ENCODE measurements around the gene INO80B. TPM values are rescaled to one million over a fixed set of nuclear protein-coding genes. Genes with fewer than 3 reads are reported as not detected.

Gene INO80B
- total RNA-seq, result 51.8 and 54.5 TPM in 2 replicates

DNA sequence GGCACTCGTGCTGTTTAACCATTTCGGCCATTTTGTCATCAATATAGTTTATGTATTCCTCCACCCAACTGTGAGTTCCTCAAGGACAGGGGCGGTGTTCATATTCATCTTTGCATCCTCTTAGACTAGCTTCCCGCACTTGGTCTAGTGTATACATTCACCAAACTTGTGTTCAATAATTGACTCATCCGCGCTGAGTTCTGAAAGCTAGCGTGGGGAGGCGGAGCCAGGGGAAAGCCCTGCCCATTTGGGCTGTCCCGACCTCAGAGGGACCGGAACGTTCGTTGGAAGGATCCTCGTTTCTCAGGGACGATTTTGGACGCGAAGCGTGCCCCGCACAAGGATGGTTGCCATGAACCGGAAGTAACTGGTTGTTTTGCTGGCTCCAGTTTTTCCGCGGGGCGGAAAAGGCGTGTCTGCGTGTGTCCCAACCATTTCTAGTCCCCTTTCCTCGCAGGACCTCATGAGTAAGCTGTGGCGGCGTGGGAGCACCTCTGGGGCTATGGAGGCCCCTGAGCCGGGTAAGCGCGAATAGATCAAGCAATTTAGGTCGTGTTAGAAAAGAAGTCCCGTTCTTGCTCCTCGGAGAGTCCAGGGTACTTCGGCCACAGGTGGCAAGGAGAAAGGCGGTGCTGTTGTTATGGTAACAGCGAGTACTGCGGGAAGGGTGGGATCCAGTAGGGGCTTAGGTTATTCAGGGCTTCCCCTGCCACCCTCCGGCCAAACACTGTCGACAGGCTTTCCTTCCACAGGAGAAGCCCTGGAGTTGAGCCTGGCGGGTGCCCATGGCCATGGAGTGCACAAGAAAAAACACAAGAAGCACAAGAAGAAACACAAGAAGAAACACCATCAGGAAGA, at the start of gene INO80B:
INO80B (plus strand) TSS at position 434 of the 858 bp plus-strand sequence; CDS start at position 464, 30 bp downstream.
- H3K36me3 Mint-ChIP-seq (ENCODE audit: low read depth), result peaks cover 30% of the 10 kb centered on the region
- DNase-seq, result peak; percentile 100
- no peaks in the 10 kb centered on the region for H3K9me3 Mint-ChIP-seq
- intact Hi-C loops (cut with micrococcal nuclease), result loop anchor here (1.0 to 5.0 kb wide), 9 partner anchors 15 to 1223 kb away; partner anchors contain the start of genes ALMS1, AUP1, C2orf81 and CCT7
- H3K4me1 Mint-ChIP-seq, result peaks cover 57% of the 10 kb centered on the region
- H3K4me3 Mint-ChIP-seq, result peak within 1 kb of the TSS; percentile 100
- peak within 1 kb of the TSS; percentile 97 for H3K27ac Mint-ChIP-seq
- no peaks in the 10 kb centered on the region for H3K27me3 Mint-ChIP-seq

DNA sequence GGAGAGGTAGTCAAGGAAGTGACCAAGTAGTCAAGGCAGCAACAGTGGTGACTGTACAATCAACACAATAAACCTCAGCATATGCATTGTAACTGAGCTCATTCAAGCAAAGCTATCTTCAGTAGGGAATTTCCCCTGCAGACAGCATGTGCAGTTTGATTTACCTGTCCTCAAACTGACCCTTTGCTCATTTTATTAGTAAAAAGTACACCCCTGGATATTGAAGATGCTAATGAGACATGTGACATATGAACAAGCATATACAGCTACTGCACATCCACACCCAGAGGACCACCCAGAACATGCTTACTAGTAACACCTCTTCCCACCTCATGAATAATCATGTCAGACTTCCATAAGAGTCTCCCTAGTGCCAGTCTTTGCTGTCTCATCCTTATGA, 48.9 kb upstream of the INO80B start:
- no peaks in the 10 kb centered on the region for H3K36me3 Mint-ChIP-seq (ENCODE audit: low read depth)
- no peak for DNase-seq
- H3K4me1 Mint-ChIP-seq, result no peaks in the 10 kb centered on the region
- H3K9me3 Mint-ChIP-seq, result no peaks in the 10 kb centered on the region
- H3K4me3 Mint-ChIP-seq, result no peak overlapping the region
- H3K27ac Mint-ChIP-seq, result no peak overlapping the region
- intact Hi-C loops (cut with micrococcal nuclease), result no loop called here
- H3K27me3 Mint-ChIP-seq, result peaks cover 17% of the 10 kb centered on the region

DNA sequence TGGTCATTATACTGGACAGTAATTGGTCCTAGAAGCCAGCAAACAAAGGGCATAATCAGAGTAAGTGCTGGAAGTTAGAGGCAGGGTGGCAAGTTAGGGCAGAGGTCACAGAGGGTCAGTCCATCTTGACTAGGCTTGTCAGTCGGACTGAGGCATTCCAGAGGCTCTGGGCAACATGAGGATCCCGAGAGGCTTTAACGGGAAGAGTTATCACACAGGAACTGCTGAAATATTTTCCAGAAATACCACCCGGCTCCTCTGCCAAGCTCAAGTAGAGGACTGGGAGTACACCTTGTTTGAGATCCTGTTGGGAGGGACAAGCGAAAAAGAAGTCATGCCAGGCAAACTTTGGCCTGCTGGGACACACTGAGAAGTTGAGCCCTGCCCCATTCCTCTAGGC, 47.2 kb upstream of the INO80B start:
- H3K9me3 Mint-ChIP-seq, result no peaks in the 10 kb centered on the region
- no peaks in the 10 kb centered on the region for H3K4me1 Mint-ChIP-seq
- DNase-seq, result no peak
- no peak overlapping the region for H3K4me3 Mint-ChIP-seq
- intact Hi-C loops (cut with micrococcal nuclease), result no loop called here
- no peak overlapping the region for H3K27ac Mint-ChIP-seq
- peaks cover 20% of the 10 kb centered on the region for H3K27me3 Mint-ChIP-seq
- no peaks in the 10 kb centered on the region for H3K36me3 Mint-ChIP-seq (ENCODE audit: low read depth)

DNA sequence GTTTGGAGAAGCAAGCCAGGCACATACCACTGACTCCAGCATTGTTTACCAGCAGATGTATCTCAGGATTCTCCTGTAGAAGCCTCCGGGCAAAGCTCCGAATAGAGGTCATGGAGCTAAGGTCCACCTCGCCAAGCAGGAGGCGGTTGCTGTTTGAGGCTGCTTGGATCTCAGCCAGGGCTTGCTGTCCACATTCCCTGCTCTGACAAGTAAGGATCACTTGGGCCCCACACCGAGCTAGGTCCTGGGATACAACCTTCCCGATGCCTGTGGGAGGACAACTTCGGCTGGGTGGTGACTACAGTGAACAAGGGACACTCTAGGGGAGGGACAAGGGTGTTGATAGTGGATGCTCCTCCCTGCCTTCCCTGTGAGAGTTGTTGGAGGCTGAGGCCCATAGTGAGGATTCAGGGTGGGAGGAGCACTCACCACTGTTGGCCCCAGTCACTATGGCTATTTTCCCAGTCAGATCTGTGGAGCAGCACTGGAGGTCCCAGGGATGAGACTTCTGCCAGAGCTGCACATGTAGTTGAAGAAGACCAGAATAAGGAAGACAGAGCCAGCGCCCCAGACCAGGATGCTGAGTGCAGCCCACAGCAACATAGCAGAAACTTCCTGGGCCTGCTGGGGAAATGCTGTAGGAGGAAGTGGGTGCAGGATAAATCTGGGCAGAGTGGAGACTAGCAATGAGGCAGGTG, 41.7 kb upstream of the INO80B start:
- intact Hi-C loops (cut with micrococcal nuclease), result no loop called here
- no peaks in the 10 kb centered on the region for H3K36me3 Mint-ChIP-seq (ENCODE audit: low read depth)
- H3K27ac Mint-ChIP-seq, result no peak overlapping the region
- no peak for DNase-seq
- no peaks in the 10 kb centered on the region for H3K9me3 Mint-ChIP-seq
- no peak overlapping the region for H3K4me3 Mint-ChIP-seq
- H3K27me3 Mint-ChIP-seq, result peaks cover 23% of the 10 kb centered on the region
- H3K4me1 Mint-ChIP-seq, result peaks cover 15% of the 10 kb centered on the region

DNA sequence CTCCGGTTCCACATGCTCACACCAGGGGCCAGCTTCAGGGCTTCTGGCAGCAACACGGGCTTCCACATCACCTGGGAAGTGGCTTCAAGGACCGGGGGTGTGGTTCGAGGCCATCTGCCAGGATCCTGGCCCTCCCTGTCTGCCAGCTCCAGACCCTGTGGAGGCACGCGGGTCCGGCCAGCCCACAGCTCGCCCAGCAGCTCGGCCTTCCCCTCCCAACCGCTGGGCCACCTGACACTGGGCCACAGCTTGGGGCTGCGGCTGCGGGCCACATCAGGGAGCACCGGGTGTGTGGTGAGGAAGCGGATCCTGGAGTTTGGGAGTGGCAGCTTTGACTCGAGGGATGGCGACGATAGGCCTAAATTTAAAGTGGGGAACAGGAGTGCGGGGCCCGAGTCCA, 40.4 kb upstream of the INO80B start:
- peaks cover 14% of the 10 kb centered on the region for H3K27me3 Mint-ChIP-seq
- intact Hi-C loops (cut with micrococcal nuclease), result no loop called here
- peak overlapping the region; percentile 60 for H3K27ac Mint-ChIP-seq
- no peak for DNase-seq
- H3K4me3 Mint-ChIP-seq, result peak overlapping the region; percentile 56
- peaks cover 15% of the 10 kb centered on the region for H3K4me1 Mint-ChIP-seq
- no peaks in the 10 kb centered on the region for H3K36me3 Mint-ChIP-seq (ENCODE audit: low read depth)
- H3K9me3 Mint-ChIP-seq, result no peaks in the 10 kb centered on the region

DNA sequence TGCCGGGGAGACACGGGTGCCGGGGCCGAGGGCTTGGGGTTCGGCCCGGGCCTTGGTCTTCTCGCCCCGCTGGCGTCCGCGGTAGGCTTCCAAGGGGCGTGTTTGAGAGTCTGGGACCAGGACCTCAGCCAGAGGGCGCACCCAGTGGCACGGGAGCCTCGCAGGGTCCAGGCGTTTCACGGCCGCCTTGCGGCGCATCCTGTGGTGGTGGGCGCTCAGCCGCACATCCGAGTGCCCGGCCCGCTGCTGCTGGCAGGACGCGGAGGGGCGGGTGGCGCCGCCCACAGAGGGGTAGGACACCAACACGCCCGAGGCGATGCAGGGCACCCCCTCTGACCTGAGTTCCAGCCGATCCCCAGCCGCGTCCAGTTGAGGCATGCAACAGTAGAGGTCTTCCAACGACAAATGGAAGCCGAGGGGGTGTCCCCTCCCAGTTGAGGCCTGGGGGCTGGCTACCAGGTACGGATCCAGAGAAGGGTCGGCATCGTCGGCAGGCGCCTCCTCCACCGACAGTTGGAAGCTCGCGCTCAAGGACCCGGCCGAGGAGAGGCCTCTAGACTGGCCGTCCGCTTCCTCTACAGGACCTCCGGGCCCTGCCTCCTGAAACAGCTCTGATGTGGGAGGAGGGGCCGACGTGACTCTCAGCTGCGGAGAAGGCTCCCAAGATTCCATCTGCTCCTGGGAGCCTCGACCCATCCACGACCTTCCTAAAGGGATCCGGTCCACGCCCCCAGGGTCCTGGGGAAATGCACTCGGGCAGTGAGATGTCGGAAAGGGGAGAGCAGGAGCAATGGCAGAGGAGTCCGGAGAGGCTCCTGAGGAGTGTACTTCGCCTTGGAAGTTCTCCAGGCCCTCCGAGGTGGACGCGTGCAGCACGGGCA, 39.8 kb upstream of the INO80B start:
- peak; percentile 67 for DNase-seq
- Mint-ChIP-seq H3K27ac (no peak overlapping the region), H3K9me3 (no peaks in the 10 kb centered on the region), H3K4me1 (peaks cover 15% of the 10 kb centered on the region), H3K36me3 (ENCODE audit: low read depth) (no peaks in the 10 kb centered on the region), H3K27me3 (peaks cover 13% of the 10 kb centered on the region), H3K4me3 (peak overlapping the region; percentile 65)
- intact Hi-C loops (cut with micrococcal nuclease), result no loop called here

DNA sequence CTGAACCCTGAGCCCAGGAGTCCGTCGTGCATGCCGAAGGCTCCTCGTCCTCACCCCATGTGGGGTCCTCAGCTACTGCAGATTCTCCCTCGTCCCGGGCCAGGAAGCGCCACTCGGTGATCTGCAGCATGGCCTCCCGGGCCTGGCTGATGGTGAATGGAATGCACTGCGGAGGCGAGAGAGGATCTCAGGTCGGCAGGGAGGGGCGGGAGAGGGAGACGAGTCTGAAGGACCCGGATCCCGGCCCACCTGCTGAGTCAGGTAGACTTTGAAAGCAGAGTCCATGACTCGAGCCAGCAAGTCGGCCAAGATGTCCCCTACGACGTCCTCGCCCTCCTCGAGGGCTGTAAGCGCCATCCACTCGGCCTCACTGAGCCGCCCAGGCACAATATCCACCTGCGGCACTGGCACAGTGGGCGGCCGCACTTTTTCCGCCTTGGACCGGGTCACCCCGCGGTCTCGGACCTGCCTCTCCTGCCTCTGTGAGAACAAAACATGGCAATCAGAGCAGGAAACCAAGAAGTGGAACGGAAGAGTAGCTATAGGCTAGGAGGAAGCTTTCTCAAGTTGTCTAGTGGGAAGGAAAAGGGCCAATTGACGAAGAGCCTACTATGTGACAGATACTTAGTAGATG, 39.0 kb upstream of the INO80B start:
- no peaks in the 10 kb centered on the region for H3K36me3 Mint-ChIP-seq (ENCODE audit: low read depth)
- peak overlapping the region; percentile 19 for H3K27ac Mint-ChIP-seq
- H3K4me1 Mint-ChIP-seq, result peaks cover 19% of the 10 kb centered on the region
- intact Hi-C loops (cut with micrococcal nuclease), result no loop called here
- peak overlapping the region; percentile 65 for H3K4me3 Mint-ChIP-seq
- peaks cover 13% of the 10 kb centered on the region for H3K27me3 Mint-ChIP-seq
- no peak for DNase-seq
- H3K9me3 Mint-ChIP-seq, result no peaks in the 10 kb centered on the region

DNA sequence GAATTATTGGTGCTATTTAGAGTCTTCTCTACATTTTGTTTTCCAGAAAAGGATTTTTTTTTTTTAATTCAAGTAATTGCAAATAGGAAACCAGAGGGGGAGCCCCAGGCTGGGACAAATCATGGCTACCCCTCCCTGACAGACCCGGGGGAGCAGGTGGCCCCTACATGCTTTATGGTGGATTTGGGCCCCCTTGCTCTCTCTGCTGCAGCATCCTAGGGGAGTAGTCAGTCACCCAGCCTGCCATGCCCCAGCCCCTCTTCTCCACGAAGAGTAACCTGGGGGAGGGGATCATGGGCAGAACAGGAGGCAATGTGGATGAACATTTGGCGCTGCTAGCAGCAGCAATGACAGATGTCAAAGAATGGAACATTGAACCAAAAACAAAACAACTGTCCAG, 38.1 kb upstream of the INO80B start:
- H3K36me3 Mint-ChIP-seq (ENCODE audit: low read depth), result peaks cover under 1% of the 10 kb centered on the region
- peaks cover 24% of the 10 kb centered on the region for H3K4me1 Mint-ChIP-seq
- H3K27me3 Mint-ChIP-seq, result peaks cover 13% of the 10 kb centered on the region
- no peak for DNase-seq
- H3K4me3 Mint-ChIP-seq, result no peak overlapping the region
- intact Hi-C loops (cut with micrococcal nuclease), result no loop called here
- peak overlapping the region; percentile 34 for H3K27ac Mint-ChIP-seq
- no peaks in the 10 kb centered on the region for H3K9me3 Mint-ChIP-seq

DNA sequence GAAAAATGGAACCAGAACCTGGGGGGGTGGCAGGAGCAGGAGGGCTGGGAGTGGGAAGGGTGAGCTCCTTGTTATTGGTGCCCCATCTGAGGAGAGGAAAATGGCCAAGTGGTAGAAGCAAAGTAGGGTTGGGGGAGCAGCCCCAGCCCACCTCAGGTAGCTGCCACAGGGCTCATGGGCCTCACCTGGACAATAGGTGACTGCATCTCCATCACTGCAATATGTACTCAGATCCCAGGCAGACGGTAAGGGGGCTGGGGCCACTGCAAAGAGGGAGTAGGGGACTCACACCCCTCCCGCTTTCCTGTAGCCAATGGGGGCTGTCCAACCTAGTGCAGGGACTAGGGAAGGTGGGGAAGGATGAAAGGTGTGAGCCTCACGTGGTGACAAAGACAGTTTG, 37.7 kb upstream of the INO80B start:
- no peak overlapping the region for H3K4me3 Mint-ChIP-seq
- no peaks in the 10 kb centered on the region for H3K9me3 Mint-ChIP-seq
- DNase-seq, result no peak
- intact Hi-C loops (cut with micrococcal nuclease), result no loop called here
- peaks cover 13% of the 10 kb centered on the region for H3K27me3 Mint-ChIP-seq
- H3K4me1 Mint-ChIP-seq, result peaks cover 24% of the 10 kb centered on the region
- peaks cover 2% of the 10 kb centered on the region for H3K36me3 Mint-ChIP-seq (ENCODE audit: low read depth)
- H3K27ac Mint-ChIP-seq, result no peak overlapping the region

DNA sequence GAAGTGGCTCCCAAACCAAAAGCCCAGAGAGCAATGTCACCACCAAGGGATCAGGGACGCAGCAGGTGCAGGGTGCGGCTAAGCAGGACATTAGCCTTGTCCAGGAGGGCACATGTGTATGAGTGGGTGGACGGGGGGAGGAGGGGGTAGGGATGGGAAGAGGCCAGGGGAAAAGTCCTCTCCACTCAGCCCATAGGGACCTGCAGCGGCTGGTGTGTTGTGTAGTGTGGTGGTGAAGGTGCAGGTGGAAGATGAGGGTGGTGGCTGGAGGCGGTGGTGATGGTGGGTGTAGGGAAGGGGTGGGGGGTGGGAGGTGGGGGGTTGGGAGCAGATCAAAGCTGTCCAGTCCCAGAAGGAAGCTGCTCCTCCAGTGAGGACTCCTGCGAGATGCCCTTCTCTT, 37.1 kb upstream of the INO80B start:
- Mint-ChIP-seq H3K4me1 (peaks cover 25% of the 10 kb centered on the region), H3K27me3 (peaks cover 10% of the 10 kb centered on the region), H3K9me3 (no peaks in the 10 kb centered on the region), H3K36me3 (ENCODE audit: low read depth) (peaks cover 2% of the 10 kb centered on the region), H3K4me3 (no peak overlapping the region), H3K27ac (no peak overlapping the region)
- DNase-seq, result no peak
- intact Hi-C loops (cut with micrococcal nuclease), result no loop called here

DNA sequence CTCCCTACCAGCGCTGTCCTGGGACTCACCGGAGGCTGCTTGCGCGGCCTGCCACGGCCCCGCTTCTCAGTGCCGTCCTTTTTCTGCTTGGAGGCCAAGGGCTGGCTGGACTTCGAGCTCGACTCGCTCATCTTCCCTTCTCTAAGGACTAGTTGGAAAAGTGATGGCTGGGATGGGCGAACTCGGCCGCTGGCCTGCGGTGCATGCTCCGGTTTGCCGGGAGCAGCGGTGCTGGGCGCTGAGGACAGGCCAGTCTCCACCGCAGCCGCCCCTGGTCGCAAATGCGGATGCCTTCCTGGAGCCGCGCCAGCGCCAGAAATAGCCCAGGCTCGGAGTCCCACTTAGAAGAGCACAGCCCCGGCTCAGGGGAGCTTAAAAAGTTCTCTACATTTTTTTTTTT, 36.6 kb upstream of the INO80B start:
- Mint-ChIP-seq H3K27ac (no peak overlapping the region), H3K27me3 (peaks cover 9% of the 10 kb centered on the region), H3K4me3 (no peak overlapping the region), H3K9me3 (no peaks in the 10 kb centered on the region), H3K36me3 (ENCODE audit: low read depth) (peaks cover 2% of the 10 kb centered on the region), H3K4me1 (peaks cover 28% of the 10 kb centered on the region)
- intact Hi-C loops (cut with micrococcal nuclease), result no loop called here
- no peak for DNase-seq

DNA sequence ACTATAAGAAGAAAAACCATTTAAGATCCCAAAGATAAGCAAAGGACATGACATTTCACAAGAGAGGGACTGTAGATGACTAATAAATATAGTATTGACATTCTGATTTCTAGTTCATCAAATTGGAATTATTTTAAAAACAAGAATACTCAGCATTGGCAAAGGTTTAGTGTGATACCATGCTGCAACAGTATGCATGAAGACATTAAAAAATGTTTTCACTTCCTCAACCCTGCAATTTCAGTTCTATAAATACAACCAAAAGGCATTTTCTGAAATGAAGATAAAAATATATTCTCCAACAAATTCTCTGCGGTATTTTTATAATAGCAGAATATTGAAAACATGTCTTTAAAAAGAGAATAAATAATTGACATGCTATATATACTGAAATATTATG, 35.5 kb upstream of the INO80B start:
- Mint-ChIP-seq H3K27me3 (peaks cover 9% of the 10 kb centered on the region), H3K27ac (no peak overlapping the region), H3K36me3 (ENCODE audit: low read depth) (peaks cover 8% of the 10 kb centered on the region), H3K4me3 (no peak overlapping the region), H3K4me1 (peaks cover 23% of the 10 kb centered on the region), H3K9me3 (no peaks in the 10 kb centered on the region)
- intact Hi-C loops (cut with micrococcal nuclease), result no loop called here
- no peak for DNase-seq

DNA sequence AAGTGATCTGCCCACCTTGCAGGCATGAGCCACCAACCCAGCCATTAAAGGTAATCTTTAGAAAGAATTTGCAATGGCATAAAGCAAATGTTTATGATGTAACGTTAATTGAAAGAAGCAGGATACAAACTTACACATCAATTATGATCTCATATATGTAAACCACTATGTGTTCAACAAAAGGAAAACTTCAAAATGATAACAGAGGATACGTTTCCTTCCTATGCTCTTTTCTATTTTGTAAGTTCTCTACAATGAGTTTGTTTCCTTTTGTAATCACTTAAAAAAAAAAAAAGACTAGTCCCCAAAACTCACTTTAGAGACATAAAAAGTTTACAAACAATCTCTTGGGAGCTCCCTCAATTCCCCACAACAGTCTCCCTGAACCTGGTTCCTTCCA, 34.9 kb upstream of the INO80B start:
- H3K4me1 Mint-ChIP-seq, result peaks cover 23% of the 10 kb centered on the region
- no peak for DNase-seq
- H3K36me3 Mint-ChIP-seq (ENCODE audit: low read depth), result peaks cover 12% of the 10 kb centered on the region
- peak overlapping the region; percentile 23 for H3K27ac Mint-ChIP-seq
- peak overlapping the region; percentile 34 for H3K4me3 Mint-ChIP-seq
- no peaks in the 10 kb centered on the region for H3K9me3 Mint-ChIP-seq
- intact Hi-C loops (cut with micrococcal nuclease), result loop anchor here (2.0 to 5.0 kb wide), 2 partner anchors 63 to 273 kb away; partner anchors contain the start of genes BOLA3, CCDC142 and TTC31
- peaks cover 7% of the 10 kb centered on the region for H3K27me3 Mint-ChIP-seq

Data from activated CD4-positive, alpha-beta T cell treated with anti-CD3 and anti-CD28 coated beads, Interleukin-2, amount 10 ng/mL, durations not matched to agents 24 days and 14 days (primary cell).